Activated naive CD8-positive, alpha-beta T cell treated with anti-CD3 and anti-CD28 coated beads, Interleukin-2, amount 50 U/mL, for 16 hours (primary cell): ENCODE data around the gene TRIAP1.
"Not testable (repeated sequence)": the region's sequence is repeated elsewhere in the genome, so short reads cannot be mapped to it uniquely, and the experiment has no call there.

Experiments used
- DNase-seq: peaks from one replicate; pipeline ENCODE4 v3.0.0-alpha.2; 2020; ENCODE audit warnings: low read depth, low spot score

Gene TRIAP1

GRCh38 chr12:120468821-120469449 is 22.8 kb upstream of the TRIAP1 start:
- DNase-seq = peak; percentile 15

- DNase-seq = no peak
Measured at GRCh38 chr12:120468325-120468820, 22.2 kb upstream of the TRIAP1 start.

- no peak for DNase-seq
Measured at GRCh38 chr12:120467439-120467838, 21.3 kb upstream of the TRIAP1 start.

- no peak for DNase-seq
Measured at GRCh38 chr12:120466560-120467315, 20.6 kb upstream of the TRIAP1 start.

- no peak for DNase-seq
Measured at GRCh38 chr12:120465756-120466155, 19.6 kb upstream of the TRIAP1 start.

GRCh38 chr12:120463712-120464111 is 17.5 kb upstream of the TRIAP1 start:
- no peak for DNase-seq

GRCh38 chr12:120462099-120462640 is 16.0 kb upstream of the TRIAP1 start:
- DNase-seq = no peak

GRCh38 chr12:120460157-120460556 is 14.0 kb upstream of the TRIAP1 start:
- DNase-seq = no peak

GRCh38 chr12:120457133-120457532 is 10.9 kb upstream of the TRIAP1 start:
- DNase-seq = no peak

- no peak for DNase-seq
Measured at GRCh38 chr12:120455302-120455701, 9.1 kb upstream of the TRIAP1 start.

- DNase-seq = no peak
Measured at GRCh38 chr12:120453977-120454376, 7.8 kb upstream of the TRIAP1 start.

GRCh38 chr12:120453060-120453750 is 7.0 kb upstream of the TRIAP1 start:
- no peak for DNase-seq

GRCh38 chr12:120452524-120452923 is 6.3 kb upstream of the TRIAP1 start:
- DNase-seq = not testable (repeated sequence)

GRCh38 chr12:120447992-120448391 is 1.8 kb upstream of the TRIAP1 start:
- no peak for DNase-seq

GRCh38 chr12:120446844-120447178 is 627 bp upstream of the TRIAP1 start:
- not testable (repeated sequence) for DNase-seq

- no peak for DNase-seq
Measured at GRCh38 chr12:120444676-120445075, 1.5 kb downstream of the TRIAP1 start.

GRCh38 chr12:120439646-120440247 is 6.4 kb downstream of the TRIAP1 start:
- DNase-seq = peak; percentile 51

GRCh38 chr12:120438495-120439198 is 7.5 kb downstream of the TRIAP1 start:
- DNase-seq = no peak

- DNase-seq = peak; percentile 97
Measured at GRCh38 chr12:120437735-120438494, 8.3 kb downstream of the TRIAP1 start, which contains the start of gene COX6A1. Gene COX6A1 (plus strand): TSS chr12:120438113. CDS start chr12:120438127, 14 bp downstream.

- DNase-seq = no peak
Measured at GRCh38 chr12:120432772-120433525, 13.2 kb downstream of the TRIAP1 start.
